HG03039 (cell line): Measurements from ENCODE around the gene CD58.

ENCODE experiments used
- ATAC-seq: cut with Tn5 transposase; IDR thresholded peaks from one replicate; pipeline ENCODE4 v1.9.1; 2021; ENCODE audit warnings: mild to moderate bottlenecking, moderate library complexity; ENCODE audit not compliant: unreplicated experiment

The CD58 gene

GRCh38 chr1:116545359-116545705 is 25.5 kb downstream of the CD58 start:
- no peak for ATAC-seq

- ATAC-seq = peak; percentile 49
Measured at GRCh38 chr1:116544588-116545358, 26.1 kb downstream of the CD58 start.

DNA sequence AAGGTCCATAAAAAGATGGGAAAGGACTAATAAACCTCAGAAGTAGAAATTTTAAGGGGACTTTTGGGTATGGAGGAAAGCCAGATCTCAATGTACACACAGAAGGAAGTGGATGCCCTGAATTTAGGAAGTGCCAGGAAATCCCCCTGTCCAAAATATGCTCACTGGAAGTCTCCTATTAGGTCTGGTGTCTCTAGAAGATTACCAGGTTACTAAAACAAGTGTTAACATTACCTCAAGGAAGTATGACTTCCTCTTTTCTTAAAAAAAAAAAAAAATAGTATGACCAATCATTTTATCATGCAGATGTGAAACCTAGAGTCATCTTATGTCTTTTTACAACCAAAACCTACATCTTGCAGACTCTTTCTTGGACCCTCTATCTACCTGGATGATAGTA is 30.7 kb downstream of the CD58 start:
- ATAC-seq = no peak

- ATAC-seq = peak; percentile 86
Measured at GRCh38 chr1:116538544-116538943, 32.3 kb downstream of the CD58 start.

GRCh38 chr1:116537898-116538297 is 32.9 kb downstream of the CD58 start:
- ATAC-seq = no peak

DNA sequence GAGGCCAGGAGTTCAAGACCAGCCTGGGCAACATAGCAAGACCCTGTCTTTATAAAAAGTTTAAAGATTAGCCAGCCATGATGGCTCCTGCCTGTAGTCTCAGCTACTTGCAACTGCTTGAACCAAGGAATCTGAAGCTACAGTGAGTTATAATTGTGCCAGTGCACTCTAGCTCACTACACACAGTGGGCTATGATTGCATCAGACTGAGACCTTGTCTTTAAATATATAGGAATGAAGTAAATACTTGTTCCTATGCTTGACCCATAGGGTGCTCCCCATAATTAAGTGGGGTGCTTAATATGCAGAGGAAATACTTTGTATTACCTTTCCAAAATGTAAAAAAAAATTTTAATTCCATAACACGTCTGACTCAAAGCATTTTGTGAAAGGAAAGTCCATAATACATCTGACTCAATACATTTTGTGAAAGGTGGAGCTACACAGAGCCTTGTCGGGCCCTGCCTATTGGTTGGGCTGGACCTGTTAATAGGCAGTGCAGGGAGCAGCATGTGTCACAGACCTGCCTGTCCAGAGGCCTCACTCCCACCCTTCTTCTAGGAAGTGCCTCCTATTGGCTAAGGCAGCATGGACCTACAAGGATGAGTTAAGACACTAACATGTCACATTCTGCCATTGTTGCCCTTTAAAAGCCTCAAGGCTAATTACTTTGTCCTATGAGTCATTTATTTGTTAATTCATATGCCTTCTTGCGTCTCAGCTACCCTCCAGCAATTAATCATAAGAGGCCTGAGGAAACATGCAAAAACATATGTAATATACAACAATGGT is 33.6 kb downstream of the CD58 start:
- ATAC-seq = no peak

DNA sequence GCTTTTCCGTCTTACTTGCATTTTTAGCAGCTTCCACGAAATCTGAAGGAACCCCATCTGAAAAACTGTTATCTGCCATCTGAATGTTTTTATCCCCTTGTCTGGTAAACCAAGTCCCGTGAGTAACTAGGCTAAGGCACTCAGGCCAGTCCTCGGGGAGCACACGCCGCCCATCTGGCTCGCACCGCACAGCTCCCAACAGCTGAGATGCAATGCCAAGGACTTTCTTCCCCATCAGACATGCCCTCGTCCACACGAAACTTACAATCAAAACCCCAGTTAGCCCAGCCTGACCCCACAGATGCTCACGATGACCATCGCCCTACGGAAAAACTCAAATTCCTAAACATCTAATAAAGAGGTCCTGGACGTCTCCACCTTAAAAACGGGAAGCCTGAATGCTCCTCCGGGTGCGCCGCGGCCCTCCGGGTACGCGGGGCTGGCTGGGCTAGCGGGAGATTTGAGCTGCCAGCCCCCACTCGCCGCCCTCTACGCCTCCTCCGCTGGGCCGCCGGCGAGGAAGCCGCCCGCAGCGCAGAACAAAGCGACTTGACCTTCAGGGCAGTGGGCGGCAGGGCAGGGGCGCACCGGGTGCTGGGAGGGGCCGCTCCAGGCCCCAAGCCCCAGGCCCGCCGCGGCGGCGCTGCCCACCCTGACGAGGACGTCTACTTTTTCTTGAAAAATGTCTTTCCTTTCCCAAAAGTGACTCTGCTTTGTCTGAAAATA is 36.6 kb downstream of the CD58 start:
- no peak for ATAC-seq

GRCh38 chr1:116533429-116533820 is 37.4 kb downstream of the CD58 start:
- ATAC-seq = no peak

DNA sequence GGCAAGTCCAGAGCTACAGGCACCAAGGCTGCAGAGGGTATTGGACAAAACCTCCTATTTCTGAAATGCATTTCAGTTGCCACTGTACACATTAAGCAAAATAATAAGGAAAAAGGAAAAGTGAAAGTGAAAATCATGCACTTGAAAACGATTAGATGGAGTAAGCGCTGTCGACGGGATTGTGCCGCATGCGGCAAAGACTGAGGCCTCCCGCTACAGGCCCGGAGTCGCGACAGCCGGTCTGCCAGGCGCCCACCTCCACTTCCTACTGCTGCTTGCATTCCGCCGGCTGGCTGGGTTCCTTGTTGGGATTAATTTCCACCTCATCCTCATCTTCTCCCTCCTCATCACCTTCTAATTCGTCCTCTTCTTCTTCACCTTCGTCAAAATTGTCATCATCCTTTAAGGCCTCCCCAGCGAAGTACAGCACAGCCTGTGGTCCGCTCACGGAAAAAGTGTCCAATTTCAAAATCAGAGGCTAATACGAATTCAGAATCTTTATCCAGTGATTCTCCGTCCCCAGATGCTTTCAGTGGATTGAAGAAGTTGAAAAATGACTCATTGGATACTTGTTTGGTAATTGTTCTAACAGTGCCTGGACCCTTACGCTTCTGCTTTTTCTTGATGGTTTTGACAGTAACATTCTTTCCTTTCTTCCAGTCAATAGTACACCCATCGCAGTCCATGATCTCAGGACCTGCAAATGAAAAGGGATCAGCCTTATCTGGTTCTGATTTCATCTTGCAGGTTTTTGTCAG is 38.0 kb downstream of the CD58 start:
- no peak for ATAC-seq

DNA sequence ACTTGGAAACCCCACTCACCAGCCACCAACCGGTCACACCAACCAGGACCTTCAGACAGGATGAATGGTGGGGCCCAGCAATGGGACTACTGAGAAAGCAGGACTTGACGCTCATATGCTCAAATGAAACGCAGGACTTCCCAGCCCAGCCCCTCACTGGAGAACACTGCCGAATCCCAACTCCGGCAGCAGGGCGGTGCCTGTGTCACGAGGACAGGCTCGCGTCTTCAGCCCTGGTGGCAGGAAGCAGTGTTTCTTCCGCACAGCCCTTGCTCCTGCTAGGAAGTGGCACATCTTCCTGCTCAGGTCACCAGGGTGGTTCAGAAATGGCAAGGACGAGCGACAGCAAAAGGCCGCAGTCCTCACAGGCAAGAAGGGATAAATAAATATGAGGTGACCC is 38.9 kb downstream of the CD58 start:
- no peak for ATAC-seq

- no peak for ATAC-seq
Measured at GRCh38 chr1:116529681-116530080, 41.1 kb downstream of the CD58 start.

DNA sequence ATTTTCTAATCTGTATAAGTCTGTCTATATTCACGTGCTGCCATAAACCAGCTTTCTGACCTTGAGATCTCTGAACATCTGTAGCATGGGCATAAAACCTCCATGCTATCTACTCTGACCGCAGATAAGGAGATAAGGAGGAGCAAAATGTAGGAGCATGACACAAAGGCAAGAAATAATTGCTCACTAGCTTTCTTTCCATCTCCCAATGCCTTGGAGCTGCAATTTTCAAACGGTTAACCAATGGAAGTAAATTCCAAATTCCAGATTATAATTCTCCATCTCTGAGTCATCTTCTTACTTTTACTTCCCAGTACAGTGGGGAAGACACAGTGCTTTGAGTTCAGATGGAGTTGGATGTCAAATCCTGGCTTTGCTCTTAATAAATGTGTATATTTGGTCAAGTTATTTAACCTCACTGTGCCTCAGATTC is 41.6 kb downstream of the CD58 start:
- no peak for ATAC-seq

- ATAC-seq = no peak
Measured at GRCh38 chr1:116528329-116529083, 42.3 kb downstream of the CD58 start.

DNA sequence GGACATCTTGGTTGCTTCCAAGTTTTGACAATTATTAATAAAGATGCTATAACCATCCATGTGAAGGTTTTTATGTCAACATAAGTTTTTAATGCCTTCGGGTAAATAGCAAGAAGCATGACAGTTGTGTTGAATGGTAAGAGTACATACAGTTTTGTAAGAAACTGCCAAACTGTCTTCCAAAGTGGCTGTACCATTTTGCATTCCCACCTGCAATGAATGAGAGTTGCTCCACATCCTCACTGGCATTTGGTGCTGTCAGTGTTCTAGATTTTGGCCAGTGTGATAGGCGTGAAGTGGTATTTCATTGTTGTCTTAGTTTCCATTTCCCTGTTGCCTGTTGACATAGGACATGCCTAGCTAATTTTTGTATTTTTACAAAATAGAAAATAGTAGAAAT is 45.4 kb downstream of the CD58 start:
- no peak for ATAC-seq

- no peak for ATAC-seq
Measured at GRCh38 chr1:116521186-116521585, 49.6 kb downstream of the CD58 start.

- no peak for ATAC-seq
Measured at GRCh38 chr1:116518400-116518799, 52.4 kb downstream of the CD58 start.

- no peak for ATAC-seq
Measured at GRCh38 chr1:116516631-116517030, 54.2 kb downstream of the CD58 start.

- no peak for ATAC-seq
Measured at GRCh38 chr1:116515702-116516101, 55.1 kb downstream of the CD58 start.

- peak; percentile 64 for ATAC-seq
Measured at GRCh38 chr1:116514708-116515525, 55.9 kb downstream of the CD58 start.
